Stimulated activated CD8-positive, alpha-beta memory T cell treated with anti-CD3 and anti-CD28 coated beads, Interleukin-4, amount 100 ng/mL, for 1 hour (primary cell): ENCODE measurements around the gene KRTAP4-5.
"Not testable (repeated sequence)": the region's sequence is repeated elsewhere in the genome, so short reads cannot be mapped to it uniquely, and the experiment has no call there.

Experiments
- DNase-seq, 2 donors: peaks; one replicate each; pipeline ENCODE4 v3.0.0-alpha.2; 2020; ENCODE audit warnings: low read depth in 2 of 2, low spot score in 1 of 2

Gene KRTAP4-5

GRCh38 chr17:41149652-41149985 lies at the start of gene KRTAP4-5:
Gene KRTAP4-5, minus strand, starts transcription at chr17:41149825. Its CDS starts 58 bp downstream, at chr17:41149767.
- no peak for DNase-seq

GRCh38 chr17:41196068-41196467 lies 46.4 kb upstream of the KRTAP4-5 start:
- no peak for DNase-seq

- no peak for DNase-seq
These were observed 40.7 kb upstream of the KRTAP4-5 start for GRCh38 chr17:41190328-41190727.

- not testable (repeated sequence) for DNase-seq
These were observed 40.3 kb upstream of the KRTAP4-5 start, which contains the start of gene KRTAP9-1 for GRCh38 chr17:41189837-41190318. Gene KRTAP9-1, plus strand, starts transcription at chr17:41189887. Its CDS starts 0 bp downstream, at chr17:41189887.

GRCh38 chr17:41186872-41187271 lies 37.2 kb upstream of the KRTAP4-5 start:
- DNase-seq: no peak

- DNase-seq: no peak
These were observed 35.4 kb upstream of the KRTAP4-5 start for GRCh38 chr17:41185001-41185400.

GRCh38 chr17:41184480-41184961 lies 34.9 kb upstream of the KRTAP4-5 start, which contains the start of gene KRTAP4-1:
Gene KRTAP4-1, minus strand, starts transcription at chr17:41184911. Its CDS starts 57 bp downstream, at chr17:41184854.
- no peak for DNase-seq

- DNase-seq: no peak
These were observed 29.4 kb upstream of the KRTAP4-5 start for GRCh38 chr17:41178843-41179616.

GRCh38 chr17:41178341-41178740 lies 28.7 kb upstream of the KRTAP4-5 start:
- no peak for DNase-seq

GRCh38 chr17:41177727-41178271 lies 28.2 kb upstream of the KRTAP4-5 start, which contains the start of gene KRTAP4-2:
Gene KRTAP4-2, minus strand, starts transcription at chr17:41178221. Its CDS starts 57 bp downstream, at chr17:41178164.
- DNase-seq: no peak

- DNase-seq: no peak
These were observed 27.2 kb upstream of the KRTAP4-5 start for GRCh38 chr17:41176744-41177387.

GRCh38 chr17:41171886-41172285 lies 22.3 kb upstream of the KRTAP4-5 start:
- no peak for DNase-seq

GRCh38 chr17:41168121-41168520 lies 18.5 kb upstream of the KRTAP4-5 start, which contains the start of gene KRTAP4-3:
Gene KRTAP4-3, minus strand, starts transcription at chr17:41168221. Its CDS starts 49 bp downstream, at chr17:41168172.
- no peak for DNase-seq

GRCh38 chr17:41167561-41167960 lies 17.9 kb upstream of the KRTAP4-5 start:
- DNase-seq: no peak

GRCh38 chr17:41163828-41164227 lies 14.2 kb upstream of the KRTAP4-5 start:
- DNase-seq: no peak

- no peak for DNase-seq
These were observed 11.0 kb upstream of the KRTAP4-5 start, which contains the start of gene KRTAP4-4 for GRCh38 chr17:41160648-41161047. Gene KRTAP4-4, minus strand, starts transcription at chr17:41160748. Its CDS starts 57 bp downstream, at chr17:41160691.

- not testable (repeated sequence) for DNase-seq
These were observed 10.6 kb upstream of the KRTAP4-5 start for GRCh38 chr17:41160190-41160589.

- DNase-seq: no peak
These were observed 4.2 kb upstream of the KRTAP4-5 start for GRCh38 chr17:41153856-41154255.

GRCh38 chr17:41151525-41151924 lies 1.9 kb upstream of the KRTAP4-5 start:
- no peak for DNase-seq

- no peak for DNase-seq
These were observed 401 bp upstream of the KRTAP4-5 start for GRCh38 chr17:41150026-41150425.

- DNase-seq: not testable (repeated sequence)
These were observed 514 bp downstream of the KRTAP4-5 start for GRCh38 chr17:41148971-41149651.
